T-helper 22 cell (primary cell): ENCODE measurements around the gene IMMT.
"Not testable (repeated sequence)": the region's sequence is repeated elsewhere in the genome, so short reads cannot be mapped to it uniquely, and the experiment has no call there.

Source experiments
- DNase-seq: peaks from one replicate; pipeline ENCODE4 v3.0.0-alpha.2; 2020; ENCODE audit warnings: low read depth

The IMMT gene

GRCh38 chr2:86226070-86226469, 30.8 kb upstream of the IMMT start:
- DNase-seq, result no peak

GRCh38 chr2:86225581-86225980, 30.3 kb upstream of the IMMT start:
- no peak for DNase-seq

- DNase-seq, result no peak
These were observed 29.5 kb upstream of the IMMT start for GRCh38 chr2:86224645-86225355.

- no peak for DNase-seq
These were observed 28.8 kb upstream of the IMMT start for GRCh38 chr2:86223927-86224560.

GRCh38 chr2:86223140-86223926, 28.1 kb upstream of the IMMT start:
- no peak for DNase-seq

- DNase-seq, result no peak
These were observed 25.9 kb upstream of the IMMT start for GRCh38 chr2:86221066-86221684.

- DNase-seq, result no peak
These were observed 24.6 kb upstream of the IMMT start for GRCh38 chr2:86219896-86220295.

- no peak for DNase-seq
These were observed 22.9 kb upstream of the IMMT start for GRCh38 chr2:86218124-86218523.

- no peak for DNase-seq
These were observed 21.6 kb upstream of the IMMT start for GRCh38 chr2:86216575-86217555.

- DNase-seq, result no peak
These were observed 19.2 kb upstream of the IMMT start for GRCh38 chr2:86214503-86214832.

GRCh38 chr2:86213699-86214502, 18.6 kb upstream of the IMMT start:
- DNase-seq, result no peak

GRCh38 chr2:86213056-86213455, 17.8 kb upstream of the IMMT start:
- no peak for DNase-seq

GRCh38 chr2:86211796-86212188, 16.5 kb upstream of the IMMT start:
- DNase-seq, result no peak

- no peak for DNase-seq
These were observed 16.0 kb upstream of the IMMT start for GRCh38 chr2:86211033-86211795.

- no peak for DNase-seq
These were observed 9.2 kb upstream of the IMMT start for GRCh38 chr2:86204458-86204857.

- no peak for DNase-seq
These were observed 8.4 kb upstream of the IMMT start for GRCh38 chr2:86203614-86204013.

- DNase-seq, result no peak
These were observed 7.4 kb upstream of the IMMT start for GRCh38 chr2:86202702-86203101.

- DNase-seq, result no peak
These were observed 7.1 kb upstream of the IMMT start for GRCh38 chr2:86202336-86202692.

- DNase-seq, result no peak
These were observed 6.5 kb upstream of the IMMT start for GRCh38 chr2:86201671-86202335.

- DNase-seq, result not testable (repeated sequence)
These were observed 5.3 kb upstream of the IMMT start for GRCh38 chr2:86200564-86200963.
